ENCODE data around the gene EPN2. TPM values are rescaled to one million over a fixed set of nuclear protein-coding genes. Genes with fewer than 3 reads are reported as not detected.

EPN2 gene
- total and polyA plus RNA-seq, 2 donors from 2014 or later, result 18.0 to 45.4 TPM

DNA sequence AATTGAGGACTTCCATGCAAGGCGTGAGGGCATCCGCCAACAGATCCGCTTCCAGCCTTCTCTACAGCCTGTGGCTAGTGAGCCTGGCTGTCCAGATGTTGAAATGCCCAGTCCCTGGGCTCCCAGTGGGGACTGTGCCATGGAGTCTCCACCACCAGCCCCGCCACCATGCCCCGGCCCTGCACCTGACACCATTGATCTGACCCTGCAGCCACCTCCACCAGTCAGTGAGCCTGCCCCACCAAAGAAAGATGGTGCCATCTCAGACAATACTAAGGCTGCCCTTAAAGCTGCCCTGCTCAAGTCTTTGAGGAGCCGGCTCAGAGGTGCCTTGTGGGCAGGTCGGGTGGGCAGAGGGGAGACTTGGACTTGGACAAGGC lies 144.2 kb downstream of the EPN2 start:
- peaks cover 10 to 30% (median 21%) of the 10 kb centered on the region in 3 donors for H3K36me3 ChIP-seq (ENCODE audit: control insufficient read depth in 2 of 3, insufficient read depth in 3 of 3, low read length in 3 of 3)
- H3K27me3 ChIP-seq (ENCODE audit: control insufficient read depth, insufficient read depth, low read length), result no peaks in the 10 kb centered on the region
- H3K4me3 ChIP-seq (ENCODE audit: low read length in 3 of 3), result no peak overlapping the region
- peaks cover 0 to 27% (median 0%) of the 10 kb centered on the region in 3 donors for H3K4me1 ChIP-seq (ENCODE audit: control insufficient read depth in 2 of 3, insufficient read depth in 2 of 3, low read depth in 1 of 3, low read length in 3 of 3)
- FAIRE-seq, result no peak
- no peak overlapping the region for H3K9ac ChIP-seq (ENCODE audit: low read length in 3 of 3)
- DNase-seq, result peak in 2 of 5 donors; percentile 31 to 70
- TF ChIP-seq, protein P1, sequence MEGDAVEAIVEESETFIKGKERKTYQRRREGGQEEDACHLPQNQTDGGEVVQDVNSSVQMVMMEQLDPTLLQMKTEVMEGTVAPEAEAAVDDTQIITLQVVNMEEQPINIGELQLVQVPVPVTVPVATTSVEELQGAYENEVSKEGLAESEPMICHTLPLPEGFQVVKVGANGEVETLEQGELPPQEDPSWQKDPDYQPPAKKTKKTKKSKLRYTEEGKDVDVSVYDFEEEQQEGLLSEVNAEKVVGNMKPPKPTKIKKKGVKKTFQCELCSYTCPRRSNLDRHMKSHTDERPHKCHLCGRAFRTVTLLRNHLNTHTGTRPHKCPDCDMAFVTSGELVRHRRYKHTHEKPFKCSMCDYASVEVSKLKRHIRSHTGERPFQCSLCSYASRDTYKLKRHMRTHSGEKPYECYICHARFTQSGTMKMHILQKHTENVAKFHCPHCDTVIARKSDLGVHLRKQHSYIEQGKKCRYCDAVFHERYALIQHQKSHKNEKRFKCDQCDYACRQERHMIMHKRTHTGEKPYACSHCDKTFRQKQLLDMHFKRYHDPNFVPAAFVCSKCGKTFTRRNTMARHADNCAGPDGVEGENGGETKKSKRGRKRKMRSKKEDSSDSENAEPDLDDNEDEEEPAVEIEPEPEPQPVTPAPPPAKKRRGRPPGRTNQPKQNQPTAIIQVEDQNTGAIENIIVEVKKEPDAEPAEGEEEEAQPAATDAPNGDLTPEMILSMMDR (IDR thresholded peaks at IDR 0.05; ENCODE audit: borderline replicate concordance, extremely low read depth, insufficient read depth), result no peak
- H3K27ac ChIP-seq (ENCODE audit: low read depth in 2 of 2, low read length in 2 of 2), result no peak overlapping the region
- intact Hi-C loops (cut with DNase I), result no loop called here
- H3K9me3 ChIP-seq (ENCODE audit: control insufficient read depth in 2 of 3, insufficient read depth in 1 of 3, low read length in 3 of 3), result no peaks in the 10 kb centered on the region

DNA sequence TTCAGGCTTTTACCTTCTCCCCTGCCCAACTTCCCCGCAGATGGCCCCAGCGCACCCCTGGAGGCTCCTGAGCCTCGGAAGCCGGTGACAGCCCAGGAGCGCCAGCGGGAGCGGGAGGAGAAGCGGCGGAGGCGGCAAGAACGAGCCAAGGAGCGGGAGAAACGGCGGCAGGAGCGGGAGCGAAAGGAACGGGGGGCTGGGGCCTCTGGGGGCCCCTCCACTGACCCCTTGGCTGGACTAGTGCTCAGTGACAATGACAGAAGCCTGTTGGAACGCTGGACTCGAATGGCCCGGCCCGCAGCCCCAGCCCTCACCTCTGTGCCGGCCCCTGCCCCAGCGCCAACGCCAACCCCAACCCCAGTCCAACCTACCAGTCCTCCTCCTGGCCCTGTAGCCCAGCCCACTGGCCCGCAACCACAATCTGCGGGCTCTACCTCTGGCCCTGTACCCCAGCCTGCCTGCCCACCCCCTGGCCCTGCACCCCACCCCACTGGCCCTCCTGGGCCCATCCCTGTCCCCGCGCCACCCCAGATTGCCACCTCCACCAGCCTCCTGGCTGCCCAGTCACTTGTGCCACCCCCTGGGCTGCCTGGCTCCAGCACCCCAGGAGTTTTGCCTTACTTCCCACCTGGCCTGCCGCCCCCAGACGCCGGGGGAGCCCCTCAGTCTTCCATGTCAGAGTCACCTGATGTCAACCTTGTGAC lies 144.7 kb downstream of the EPN2 start:
- Histone ChIP-seq H3K36me3 (ENCODE audit: control insufficient read depth in 2 of 3, insufficient read depth in 3 of 3, low read length in 3 of 3) (peaks cover 10 to 30% (median 21%) of the 10 kb centered on the region in 3 donors), H3K4me1 (ENCODE audit: control insufficient read depth in 2 of 3, insufficient read depth in 2 of 3, low read depth in 1 of 3, low read length in 3 of 3) (peaks cover 0 to 29% (median 0%) of the 10 kb centered on the region in 3 donors), H3K27ac (ENCODE audit: low read depth in 2 of 2, low read length in 2 of 2) (no peak overlapping the region), H3K4me3 (ENCODE audit: low read length in 3 of 3) (no peak overlapping the region), H3K9ac (ENCODE audit: low read length in 3 of 3) (no peak overlapping the region), H3K27me3 (ENCODE audit: control insufficient read depth, insufficient read depth, low read length) (no peaks in the 10 kb centered on the region), H3K9me3 (ENCODE audit: control insufficient read depth in 2 of 3, insufficient read depth in 1 of 3, low read length in 3 of 3) (no peaks in the 10 kb centered on the region)
- peak in 2 of 5 donors; percentile 39 to 75 for DNase-seq
- TF ChIP-seq, protein P1 (IDR thresholded peaks at IDR 0.05; ENCODE audit: borderline replicate concordance, extremely low read depth, insufficient read depth), result no peak
- FAIRE-seq, result no peak
- intact Hi-C loops (cut with DNase I), result no loop called here

DNA sequence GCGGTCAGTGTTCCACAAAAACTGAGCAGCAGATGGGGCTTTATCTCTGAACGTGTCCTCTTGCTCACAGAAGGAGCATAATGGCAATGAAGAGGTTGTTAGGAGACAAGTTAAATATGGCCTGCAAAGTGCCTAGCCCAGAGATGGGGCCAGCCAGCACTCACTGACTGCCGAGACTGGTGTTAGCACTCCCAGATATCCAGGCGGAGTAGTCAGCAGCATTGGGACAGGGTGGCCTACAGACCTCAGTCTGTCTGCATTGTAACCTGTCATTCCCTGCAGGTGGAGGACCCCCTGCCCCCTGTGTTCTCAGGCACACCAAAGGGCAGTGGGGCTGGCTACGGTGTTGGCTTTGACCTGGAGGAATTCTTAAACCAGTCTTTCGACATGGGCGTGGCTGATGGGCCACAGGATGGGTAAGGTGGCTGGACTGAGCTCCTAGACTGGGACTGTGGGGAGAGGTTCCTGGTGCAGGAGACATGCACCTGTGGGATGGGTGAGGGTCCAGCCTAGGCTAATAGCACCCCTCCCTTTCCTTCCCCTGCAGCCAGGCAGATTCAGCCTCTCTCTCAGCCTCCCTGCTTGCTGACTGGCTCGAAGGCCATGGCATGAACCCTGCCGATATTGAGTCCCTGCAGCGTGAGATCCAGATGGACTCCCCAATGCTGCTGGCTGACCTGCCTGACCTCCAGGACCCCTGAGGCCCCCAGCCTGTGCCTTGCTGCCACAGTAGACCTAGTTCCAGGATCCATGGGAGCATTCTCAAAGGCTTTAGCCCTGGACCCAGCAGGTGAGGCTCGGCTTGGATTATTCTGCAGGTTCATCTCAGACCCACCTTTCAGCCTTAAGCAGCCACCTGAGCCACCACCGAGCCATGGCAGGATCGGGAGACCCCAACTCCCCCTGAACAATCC lies 145.6 kb downstream of the EPN2 start:
- intact Hi-C loops (cut with DNase I), result no loop called here
- H3K9me3 ChIP-seq (ENCODE audit: control insufficient read depth in 2 of 3, insufficient read depth in 1 of 3, low read length in 3 of 3), result no peaks in the 10 kb centered on the region
- H3K27ac ChIP-seq (ENCODE audit: low read depth in 2 of 2, low read length in 2 of 2), result no peak overlapping the region
- no peaks in the 10 kb centered on the region for H3K27me3 ChIP-seq (ENCODE audit: control insufficient read depth, insufficient read depth, low read length)
- FAIRE-seq (no peak), DNase-seq (peak in 2 of 5 donors; percentile 44 to 55)
- H3K4me3 ChIP-seq (ENCODE audit: low read length in 3 of 3), result no peak overlapping the region
- H3K9ac ChIP-seq (ENCODE audit: low read length in 3 of 3), result no peak overlapping the region
- TF ChIP-seq, protein P1 (IDR thresholded peaks at IDR 0.05; ENCODE audit: borderline replicate concordance, extremely low read depth, insufficient read depth), result no peak
- H3K36me3 ChIP-seq (ENCODE audit: control insufficient read depth in 2 of 3, insufficient read depth in 3 of 3, low read length in 3 of 3), result peaks cover 10 to 30% (median 21%) of the 10 kb centered on the region in 3 donors
- H3K4me1 ChIP-seq (ENCODE audit: control insufficient read depth in 2 of 3, insufficient read depth in 2 of 3, low read depth in 1 of 3, low read length in 3 of 3), result peaks cover 0 to 28% (median under 1%) of the 10 kb centered on the region in 3 donors

All from kidney (tissue), 14 donors.